ENCODE measurements around the gene ZFYVE26.
A peak's percentile ranks its signal among the peaks of the same experiment; 100 is the strongest.
"Not testable (repeated sequence)": the region's sequence is repeated elsewhere in the genome, so short reads cannot be mapped to it uniquely, and the experiment has no call there.

The ZFYVE26 gene

DNA sequence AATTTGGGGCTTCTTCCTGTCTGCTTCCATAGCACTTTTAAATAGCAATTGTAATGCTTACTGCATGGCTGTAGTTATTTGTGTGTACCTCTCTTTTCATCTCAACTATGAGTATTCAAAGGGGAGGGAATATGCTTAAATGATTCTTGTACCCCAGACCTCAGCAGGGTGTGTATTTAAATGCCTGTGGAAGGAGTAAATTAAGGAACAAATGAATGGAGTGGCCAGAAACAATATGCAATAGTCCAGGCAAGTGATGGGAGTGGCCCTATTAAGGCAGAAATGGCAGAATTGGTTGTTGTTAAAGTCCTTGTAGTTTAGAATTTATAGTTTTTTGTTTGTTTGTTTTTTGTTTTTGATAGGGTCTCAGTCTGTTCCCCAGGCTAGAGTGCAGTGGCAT lies 4.7 kb upstream of the ZFYVE26 start:
- Mint-ChIP-seq H3K9me3 (no peaks in the 10 kb centered on the region), H3K27ac (peak overlapping the region; percentile 96), H3K4me1 (peaks cover 19% of the 10 kb centered on the region), H3K36me3 (peaks cover 41% of the 10 kb centered on the region), H3K4me3 (peak overlapping the region; percentile 97)
- ATAC-seq: no peak
- DNase-seq (ENCODE audit: low spot score in 2 of 2): no peak

DNA sequence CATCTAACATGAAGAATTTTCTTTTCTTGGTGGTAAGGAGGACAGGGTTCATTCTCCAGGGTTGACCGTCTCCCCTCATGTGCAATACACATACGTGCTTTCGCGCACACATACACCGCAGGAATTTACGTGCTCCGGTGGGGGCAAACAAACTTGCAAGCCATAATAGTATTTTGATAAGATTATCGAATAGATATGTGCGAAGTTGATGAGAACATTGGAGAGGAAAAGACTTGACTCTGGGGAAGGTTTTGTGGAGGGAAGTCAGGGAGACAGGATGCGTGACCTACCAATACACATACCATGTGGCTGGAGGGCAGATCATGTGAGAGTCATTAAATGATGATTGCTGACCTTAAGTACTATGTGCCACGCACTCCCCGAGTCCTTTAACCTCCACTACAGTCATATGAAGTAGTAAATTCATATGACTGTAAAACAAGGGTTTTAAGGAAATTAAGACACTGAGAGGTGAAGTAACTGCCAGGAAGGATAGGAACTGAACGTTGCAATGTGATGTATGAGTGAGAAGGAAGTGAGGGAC lies 4.1 kb upstream of the ZFYVE26 start:
- peak overlapping the region; percentile 97 for H3K4me3 Mint-ChIP-seq
- DNase-seq (ENCODE audit: low spot score in 2 of 2) (no peak), ATAC-seq (peak; percentile 43)
- H3K9me3 Mint-ChIP-seq: no peaks in the 10 kb centered on the region
- H3K36me3 Mint-ChIP-seq: peaks cover 35% of the 10 kb centered on the region
- peaks cover 24% of the 10 kb centered on the region for H3K4me1 Mint-ChIP-seq
- H3K27ac Mint-ChIP-seq: peak overlapping the region; percentile 96

- Mint-ChIP-seq H3K4me3 (peak within 1 kb of the TSS; percentile 97), H3K36me3 (peaks cover 28% of the 10 kb centered on the region), H3K27ac (peak within 1 kb of the TSS; percentile 96), H3K4me1 (peaks cover 31% of the 10 kb centered on the region), H3K9me3 (no peaks in the 10 kb centered on the region)
- ATAC-seq: peak; percentile 90
- DNase-seq (ENCODE audit: low spot score in 2 of 2): peak; percentile 68 to 88
Measured at GRCh38 chr14:67819563-67820421, 3.4 kb upstream of the ZFYVE26 start, which contains the start of gene RAD51B. Gene RAD51B (plus strand): TSS chr14:67819779.

GRCh38 chr14:67818476-67818875 lies 2.1 kb upstream of the ZFYVE26 start:
- H3K9me3 Mint-ChIP-seq; H3K27ac Mint-ChIP-seq; ATAC-seq; DNase-seq (ENCODE audit: low spot score in 2 of 2): not testable (repeated sequence)
- Mint-ChIP-seq H3K36me3 (peaks cover 29% of the 10 kb centered on the region), H3K4me1 (peaks cover 37% of the 10 kb centered on the region), H3K4me3 (peak overlapping the region; percentile 97)

GRCh38 chr14:67817750-67818438 lies 1.5 kb upstream of the ZFYVE26 start:
- peak overlapping the region; percentile 97 for H3K4me3 Mint-ChIP-seq
- H3K9me3 Mint-ChIP-seq: no peaks in the 10 kb centered on the region
- DNase-seq (ENCODE audit: low spot score in 2 of 2) (no peak), ATAC-seq (no peak)
- peaks cover 37% of the 10 kb centered on the region for H3K4me1 Mint-ChIP-seq
- peaks cover 35% of the 10 kb centered on the region for H3K36me3 Mint-ChIP-seq
- H3K27ac Mint-ChIP-seq: no peak overlapping the region

DNA sequence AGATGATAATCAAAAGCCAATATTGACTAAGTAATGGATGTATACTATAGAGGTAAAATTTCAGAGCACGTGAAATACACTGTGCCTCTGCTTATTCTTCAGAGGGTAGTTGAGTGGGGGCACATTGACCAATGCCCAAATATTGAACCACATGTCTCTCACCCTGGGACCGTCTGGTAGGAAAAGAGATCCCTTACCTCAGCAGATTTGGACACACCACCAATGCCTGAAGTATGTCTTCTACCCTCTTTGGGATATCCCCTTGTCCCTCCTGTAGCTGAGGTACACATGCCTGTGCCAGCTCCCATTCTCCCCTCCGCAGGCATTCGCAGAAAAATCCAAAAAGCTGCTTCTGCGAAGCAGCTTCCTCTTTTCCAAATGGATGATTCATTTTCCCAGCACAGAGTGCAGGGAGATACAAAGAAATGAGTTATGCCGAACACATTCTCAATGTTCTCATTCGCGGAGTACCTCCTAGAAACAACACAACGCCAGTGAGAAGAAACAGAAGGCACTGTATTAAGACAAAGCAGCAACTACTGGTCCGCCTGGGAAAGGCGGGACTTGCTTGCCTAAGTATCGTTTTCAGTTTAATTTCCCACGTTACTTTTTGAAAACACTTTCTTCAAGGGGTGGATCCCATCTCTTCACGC lies 691 bp downstream of the ZFYVE26 start:
- Mint-ChIP-seq H3K9me3 (no peaks in the 10 kb centered on the region), H3K4me1 (peaks cover 33% of the 10 kb centered on the region), H3K4me3 (peak overlapping the region; percentile 97), H3K36me3 (peaks cover 51% of the 10 kb centered on the region), H3K27ac (peak overlapping the region; percentile 95)
- DNase-seq (ENCODE audit: low spot score in 2 of 2) (peak in 1 of 2 donors; percentile 51), ATAC-seq (no peak)

- Mint-ChIP-seq H3K27ac (peak overlapping the region; percentile 69), H3K4me1 (peaks cover 28% of the 10 kb centered on the region), H3K36me3 (peaks cover 55% of the 10 kb centered on the region), H3K4me3 (peak overlapping the region; percentile 97), H3K9me3 (no peaks in the 10 kb centered on the region)
- no peak for DNase-seq (ENCODE audit: low spot score in 2 of 2)
- ATAC-seq: no peak
Measured at GRCh38 chr14:67814821-67815220, 1.6 kb downstream of the ZFYVE26 start.

DNA sequence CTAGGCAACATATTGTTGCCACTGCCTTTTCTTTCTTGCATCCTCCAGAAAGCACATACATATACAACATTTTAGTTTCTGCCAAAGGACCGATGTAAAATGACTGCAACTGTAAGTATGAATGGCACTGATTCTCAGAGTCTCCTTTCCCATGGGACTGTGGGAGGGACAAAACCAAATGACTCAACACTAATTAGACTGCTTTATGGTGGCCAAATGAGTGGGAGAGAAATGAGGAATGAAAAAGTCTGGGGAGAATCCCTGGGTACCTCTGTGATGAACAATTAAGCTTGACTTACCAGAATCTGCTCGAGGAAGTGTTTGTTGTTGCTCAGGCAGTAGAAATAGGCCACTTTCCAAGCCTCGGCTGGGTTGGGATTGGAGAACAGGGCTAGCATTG lies 10.1 kb downstream of the ZFYVE26 start:
- Mint-ChIP-seq H3K4me3 (no peak overlapping the region), H3K9me3 (no peaks in the 10 kb centered on the region), H3K4me1 (no peaks in the 10 kb centered on the region), H3K36me3 (peaks cover 78% of the 10 kb centered on the region), H3K27ac (no peak overlapping the region)
- DNase-seq (ENCODE audit: low spot score in 2 of 2) (peak in 1 of 2 donors; percentile 17), ATAC-seq (no peak)

GRCh38 chr14:67800743-67801142 lies 15.6 kb downstream of the ZFYVE26 start:
- no peak overlapping the region for H3K27ac Mint-ChIP-seq
- no peak for DNase-seq (ENCODE audit: low spot score in 2 of 2)
- H3K4me1 Mint-ChIP-seq: no peaks in the 10 kb centered on the region
- ATAC-seq: no peak
- no peak overlapping the region for H3K4me3 Mint-ChIP-seq
- peaks cover 79% of the 10 kb centered on the region for H3K36me3 Mint-ChIP-seq
- H3K9me3 Mint-ChIP-seq: no peaks in the 10 kb centered on the region

GRCh38 chr14:67798731-67799130 lies 17.7 kb downstream of the ZFYVE26 start:
- H3K27ac Mint-ChIP-seq: peak overlapping the region; percentile 48
- no peaks in the 10 kb centered on the region for H3K9me3 Mint-ChIP-seq
- ATAC-seq (no peak), DNase-seq (ENCODE audit: low spot score in 2 of 2) (no peak)
- H3K4me1 Mint-ChIP-seq: no peaks in the 10 kb centered on the region
- no peak overlapping the region for H3K4me3 Mint-ChIP-seq
- H3K36me3 Mint-ChIP-seq: peaks cover 96% of the 10 kb centered on the region

- ATAC-seq (no peak), DNase-seq (ENCODE audit: low spot score in 2 of 2) (no peak)
- peaks cover 96% of the 10 kb centered on the region for H3K36me3 Mint-ChIP-seq
- H3K9me3 Mint-ChIP-seq: no peaks in the 10 kb centered on the region
- no peak overlapping the region for H3K4me3 Mint-ChIP-seq
- no peak overlapping the region for H3K27ac Mint-ChIP-seq
- H3K4me1 Mint-ChIP-seq: no peaks in the 10 kb centered on the region
Measured at GRCh38 chr14:67787673-67788072, 28.7 kb downstream of the ZFYVE26 start.

- Mint-ChIP-seq H3K27ac (no peak overlapping the region), H3K36me3 (peaks cover 94% of the 10 kb centered on the region), H3K9me3 (no peaks in the 10 kb centered on the region), H3K4me3 (no peak overlapping the region), H3K4me1 (no peaks in the 10 kb centered on the region)
- no peak for ATAC-seq
- DNase-seq (ENCODE audit: low spot score in 2 of 2): no peak
Measured at GRCh38 chr14:67785270-67786109, 30.9 kb downstream of the ZFYVE26 start.

DNA sequence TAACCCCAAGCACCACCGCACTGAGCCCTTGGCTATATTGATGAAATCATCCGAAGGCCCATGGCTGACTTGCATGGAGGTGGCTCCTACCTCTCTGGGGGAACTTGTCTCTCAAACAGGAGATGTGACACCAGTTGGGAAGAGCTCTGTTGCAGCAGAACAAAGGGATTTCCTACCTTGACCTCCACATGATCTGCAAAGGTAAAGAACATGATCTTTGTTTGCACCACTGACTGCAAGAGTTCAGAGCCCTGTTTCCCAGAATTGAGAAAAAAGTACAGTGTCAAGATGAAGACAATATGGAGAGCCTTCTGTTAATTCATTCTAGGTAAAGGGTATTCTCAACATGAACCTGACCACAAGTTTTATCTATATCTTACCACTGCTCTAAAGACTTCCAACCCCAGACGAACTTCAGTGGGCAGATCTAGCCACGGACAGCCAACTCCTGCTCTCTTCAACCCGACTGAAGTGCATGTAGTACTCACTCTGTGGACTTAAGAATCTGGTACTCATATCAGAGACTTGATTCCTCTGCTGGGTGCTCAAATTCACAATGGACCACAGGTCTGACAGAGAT lies 32.1 kb downstream of the ZFYVE26 start:
- Mint-ChIP-seq H3K4me3 (no peak overlapping the region), H3K36me3 (peaks cover 97% of the 10 kb centered on the region), H3K27ac (peak overlapping the region; percentile 9), H3K9me3 (no peaks in the 10 kb centered on the region), H3K4me1 (no peaks in the 10 kb centered on the region)
- DNase-seq (ENCODE audit: low spot score in 2 of 2): no peak
- ATAC-seq: no peak

DNA sequence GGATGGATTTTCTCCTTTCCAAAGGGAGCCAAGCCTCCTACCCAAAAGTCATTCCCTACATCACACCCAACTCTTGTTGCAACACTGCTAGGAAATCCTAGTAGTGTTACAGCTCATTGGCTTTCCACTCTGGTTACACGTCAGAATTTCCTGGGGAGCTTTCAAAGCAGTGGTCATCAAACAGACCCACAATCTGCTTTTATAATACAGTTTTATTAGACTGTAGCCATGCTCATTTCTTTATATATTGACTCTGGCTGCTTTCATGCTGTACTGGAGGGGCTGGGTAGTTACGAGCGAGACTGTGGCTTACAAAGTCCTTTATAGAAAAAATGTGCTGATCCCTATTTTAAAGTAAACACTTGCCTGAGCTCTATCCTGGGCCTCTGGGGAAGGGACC lies 34.3 kb downstream of the ZFYVE26 start:
- ATAC-seq (no peak), DNase-seq (ENCODE audit: low spot score in 2 of 2) (no peak)
- H3K27ac Mint-ChIP-seq: peak overlapping the region; percentile 9
- peaks cover 97% of the 10 kb centered on the region for H3K36me3 Mint-ChIP-seq
- no peaks in the 10 kb centered on the region for H3K4me1 Mint-ChIP-seq
- no peaks in the 10 kb centered on the region for H3K9me3 Mint-ChIP-seq
- no peak overlapping the region for H3K4me3 Mint-ChIP-seq
